ENCODE results near the gene SETD7.

The SETD7 gene

GRCh38 chr4:139556071-139556723 lies at the start of gene SETD7:
Gene SETD7 (minus strand): TSS chr4:139556219. CDS start chr4:139556137, 82 bp downstream.
- DNase-seq = peak; percentile 77 to 89
- TF ChIP-seq CTCF (IDR thresholded peaks at IDR 0.05) = peak in 1 of 2 experiments; percentile 5
- intact Hi-C loops (cut with DNase I; ENCODE audit: low total_unique reads) = loop anchor here (5.0 to 10.0 kb wide), 3 partner anchors 61 to 261 kb away; partner anchors contain the start of gene RAB33B
- Histone ChIP-seq H3K4me1 (peaks cover 0 to 48% (median 28%) of the 10 kb centered on the region in 4 donors), H3K9me3 (no peaks in the 10 kb centered on the region), H3K27me3 (no peaks in the 10 kb centered on the region), H3K4me3 (peak within 1 kb of the TSS; percentile 78 to 98), H3K27ac (peak within 1 kb of the TSS; percentile 96 to 100), H3K36me3 (no peaks in the 10 kb centered on the region)

GRCh38 chr4:139605516-139605915 lies 49.5 kb upstream of the SETD7 start:
- Histone ChIP-seq H3K9me3 (no peaks in the 10 kb centered on the region), H3K4me3 (no peak overlapping the region), H3K27me3 (no peaks in the 10 kb centered on the region), H3K4me1 (peaks cover 0 to 9% (median 8%) of the 10 kb centered on the region in 4 donors), H3K36me3 (no peaks in the 10 kb centered on the region), H3K27ac (no peak overlapping the region)
- intact Hi-C loops (cut with DNase I; ENCODE audit: low total_unique reads) = loop anchor here (2.0 kb wide), 1 partner anchor 45 kb away; no protein-coding TSS in a partner anchor
- DNase-seq = no peak
- TF ChIP-seq CTCF (IDR thresholded peaks at IDR 0.05) = no peak

DNA sequence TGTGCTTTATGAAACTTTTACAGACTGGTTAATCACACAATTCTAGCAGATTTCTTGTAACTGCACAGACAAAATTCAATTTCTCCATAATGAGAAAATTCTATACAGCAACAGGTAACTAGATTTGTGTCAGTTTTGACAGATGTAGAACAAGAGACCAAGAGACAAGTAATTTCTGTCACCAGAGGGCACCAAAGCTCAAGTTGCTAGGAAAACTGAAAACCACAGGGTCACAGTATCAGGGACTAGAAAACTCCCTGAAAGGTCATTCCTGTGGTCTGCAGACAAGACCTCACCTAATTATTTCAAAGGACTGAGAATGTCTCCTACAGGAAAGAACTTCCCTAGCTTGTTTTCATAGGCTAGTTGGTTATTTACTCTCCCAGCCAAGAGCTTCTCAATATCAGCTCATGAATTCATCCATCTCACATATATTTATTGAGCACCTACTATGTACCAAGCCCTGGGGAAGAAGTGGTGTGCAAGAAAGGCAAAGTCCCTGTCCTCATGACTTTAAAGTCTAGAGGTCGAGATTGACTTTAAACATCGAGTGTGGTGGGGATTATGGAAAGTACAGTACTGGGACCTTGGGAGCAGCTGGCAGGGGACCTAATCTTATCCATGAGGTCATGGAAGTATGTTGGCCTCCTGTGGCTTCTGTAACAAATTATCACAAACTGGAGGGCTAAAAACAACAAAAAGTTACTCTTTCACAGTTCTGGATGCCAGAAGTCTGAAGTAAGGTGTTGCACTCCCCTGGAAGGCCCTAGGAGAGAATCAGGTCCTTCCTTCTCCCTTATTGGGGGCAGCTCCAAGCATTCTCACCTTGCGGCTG lies 47.8 kb upstream of the SETD7 start:
- H3K4me1 ChIP-seq = peaks cover 0 to 9% (median 8%) of the 10 kb centered on the region in 4 donors
- H3K36me3 ChIP-seq = no peaks in the 10 kb centered on the region
- intact Hi-C loops (cut with DNase I; ENCODE audit: low total_unique reads) = loop anchor here (2.0 kb wide), 1 partner anchor 47 kb away; no protein-coding TSS in a partner anchor
- H3K4me3 ChIP-seq = no peak overlapping the region
- no peaks in the 10 kb centered on the region for H3K27me3 ChIP-seq
- H3K27ac ChIP-seq = no peak overlapping the region
- no peaks in the 10 kb centered on the region for H3K9me3 ChIP-seq
- peak; percentile 47 to 65 for TF ChIP-seq CTCF (IDR thresholded peaks at IDR 0.05)
- DNase-seq = no peak

DNA sequence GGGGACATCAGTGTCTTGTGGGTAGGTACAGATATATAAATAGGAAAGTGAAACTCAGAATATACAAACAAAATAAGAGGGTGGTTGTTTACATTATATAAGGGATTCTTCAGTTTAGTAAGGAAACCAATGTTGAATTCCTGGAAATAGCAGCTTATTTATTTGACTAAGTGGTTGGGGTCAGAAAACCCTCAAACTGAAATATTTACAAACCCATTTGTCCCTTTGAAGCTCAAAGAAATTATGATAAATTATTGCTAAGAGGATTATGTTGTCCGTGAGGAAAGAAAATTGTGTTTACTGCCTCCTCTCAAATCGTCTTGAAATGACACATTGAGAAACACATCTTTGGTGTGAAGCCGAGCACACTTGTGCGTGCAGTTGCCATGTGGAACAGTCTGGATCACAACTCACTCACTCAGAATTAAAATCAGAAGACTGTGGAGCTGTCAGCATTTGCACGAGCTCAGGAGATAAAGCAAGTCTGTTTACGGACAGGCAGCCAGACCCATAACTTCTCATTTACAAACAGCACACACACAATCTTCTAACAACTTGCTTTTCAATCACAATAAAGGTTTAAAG lies 46.8 kb upstream of the SETD7 start:
- intact Hi-C loops (cut with DNase I; ENCODE audit: low total_unique reads) = no loop called here
- Histone ChIP-seq H3K4me1 (peaks cover 0 to 9% (median 8%) of the 10 kb centered on the region in 4 donors), H3K36me3 (no peaks in the 10 kb centered on the region), H3K27me3 (peaks cover 0 to 3% of the 10 kb centered on the region in 2 donors), H3K27ac (no peak overlapping the region), H3K4me3 (no peak overlapping the region), H3K9me3 (no peaks in the 10 kb centered on the region)
- DNase-seq = no peak
- TF ChIP-seq CTCF (IDR thresholded peaks at IDR 0.05) = no peak

GRCh38 chr4:139600662-139601061 lies 44.6 kb upstream of the SETD7 start:
- Histone ChIP-seq H3K36me3 (no peaks in the 10 kb centered on the region), H3K9me3 (no peaks in the 10 kb centered on the region), H3K27ac (no peak overlapping the region), H3K4me1 (peaks cover 0 to 6% (median 0%) of the 10 kb centered on the region in 4 donors), H3K27me3 (peaks cover 0 to 3% of the 10 kb centered on the region in 2 donors), H3K4me3 (no peak overlapping the region)
- no peak for DNase-seq
- no peak for TF ChIP-seq CTCF (IDR thresholded peaks at IDR 0.05)
- intact Hi-C loops (cut with DNase I; ENCODE audit: low total_unique reads) = no loop called here
